HG02763 (cell line): Measurements from ENCODE around the gene CLIP3.
A peak's percentile ranks its signal among the peaks of the same experiment; 100 is the strongest.
"Not testable (repeated sequence)": the region's sequence is repeated elsewhere in the genome, so short reads cannot be mapped to it uniquely, and the experiment has no call there.

Source experiments
- ATAC-seq: cut with Tn5 transposase; IDR thresholded peaks from one replicate; pipeline ENCODE4 v1.9.1; 2021; ENCODE audit warnings: mild to moderate bottlenecking, moderate library complexity; ENCODE audit not compliant: unreplicated experiment

Gene CLIP3, protein sequence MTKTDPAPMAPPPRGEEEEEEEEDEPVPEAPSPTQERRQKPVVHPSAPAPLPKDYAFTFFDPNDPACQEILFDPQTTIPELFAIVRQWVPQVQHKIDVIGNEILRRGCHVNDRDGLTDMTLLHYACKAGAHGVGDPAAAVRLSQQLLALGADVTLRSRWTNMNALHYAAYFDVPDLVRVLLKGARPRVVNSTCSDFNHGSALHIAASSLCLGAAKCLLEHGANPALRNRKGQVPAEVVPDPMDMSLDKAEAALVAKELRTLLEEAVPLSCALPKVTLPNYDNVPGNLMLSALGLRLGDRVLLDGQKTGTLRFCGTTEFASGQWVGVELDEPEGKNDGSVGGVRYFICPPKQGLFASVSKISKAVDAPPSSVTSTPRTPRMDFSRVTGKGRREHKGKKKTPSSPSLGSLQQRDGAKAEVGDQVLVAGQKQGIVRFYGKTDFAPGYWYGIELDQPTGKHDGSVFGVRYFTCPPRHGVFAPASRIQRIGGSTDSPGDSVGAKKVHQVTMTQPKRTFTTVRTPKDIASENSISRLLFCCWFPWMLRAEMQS

DNA sequence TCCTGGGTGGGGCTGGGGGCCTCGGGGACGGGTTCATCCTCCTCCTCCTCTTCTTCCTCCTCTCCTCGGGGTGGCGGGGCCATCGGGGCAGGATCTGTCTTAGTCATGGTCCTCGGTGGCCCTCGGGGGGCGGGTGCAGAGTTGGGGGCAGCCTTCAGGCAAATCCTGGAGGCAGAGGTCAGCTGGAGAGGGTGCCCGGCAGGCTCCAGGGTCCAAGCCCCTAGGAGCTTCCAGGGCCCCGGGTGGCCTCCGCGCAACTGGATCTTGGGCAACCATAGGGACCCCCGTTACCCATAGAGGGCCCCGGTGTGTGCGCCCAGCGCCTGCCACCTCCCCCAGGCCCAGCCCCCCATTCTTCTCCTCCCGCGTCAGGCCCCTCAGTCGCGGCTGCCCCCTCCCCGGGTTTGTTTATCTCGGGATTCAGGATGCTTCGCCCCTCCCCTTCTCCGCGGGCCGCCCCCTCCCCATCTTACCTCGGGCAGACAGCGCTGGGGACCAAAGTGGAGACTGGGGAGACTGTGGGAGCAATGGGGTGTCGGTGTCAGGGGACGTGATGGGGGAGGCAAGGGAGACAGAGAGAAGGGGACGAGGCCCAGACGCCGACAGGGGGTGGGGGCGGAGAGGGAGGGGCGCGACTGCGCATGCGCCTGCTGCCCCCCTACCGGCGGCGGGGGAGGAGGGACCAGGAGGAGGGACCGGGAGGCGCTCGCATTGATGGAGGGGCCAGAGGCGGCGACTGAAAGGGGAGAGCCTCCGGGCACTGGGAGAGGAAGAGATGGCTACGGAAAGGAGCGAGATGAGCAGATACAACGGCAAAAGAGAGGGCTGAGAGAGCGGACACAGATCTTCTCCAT lies at the start of gene CLIP3:
Gene CLIP3 (minus strand): TSS at position 623 of the 854 bp plus-strand sequence. CDS start 516 bp downstream, at position 107.
- ATAC-seq, result no peak

DNA sequence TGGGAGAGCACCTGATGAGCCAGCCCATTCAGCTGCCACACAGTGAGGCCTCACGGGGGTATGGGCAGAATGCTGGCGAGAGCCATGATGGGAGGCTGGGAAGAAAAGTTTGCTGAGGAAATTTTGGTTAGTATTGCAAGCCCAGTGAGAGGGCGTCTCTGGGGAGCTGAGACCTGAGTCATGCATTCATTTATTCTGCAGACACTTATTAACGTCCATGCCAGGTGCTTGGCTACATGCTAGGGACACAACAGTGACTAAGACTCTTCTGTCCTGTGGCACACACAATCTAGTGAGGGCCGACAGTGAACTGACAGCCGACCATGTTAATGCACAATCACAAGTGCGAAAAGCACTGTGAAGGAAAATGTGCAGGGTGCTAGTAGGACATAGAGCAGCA lies 49.2 kb upstream of the CLIP3 start:
- no peak for ATAC-seq

DNA sequence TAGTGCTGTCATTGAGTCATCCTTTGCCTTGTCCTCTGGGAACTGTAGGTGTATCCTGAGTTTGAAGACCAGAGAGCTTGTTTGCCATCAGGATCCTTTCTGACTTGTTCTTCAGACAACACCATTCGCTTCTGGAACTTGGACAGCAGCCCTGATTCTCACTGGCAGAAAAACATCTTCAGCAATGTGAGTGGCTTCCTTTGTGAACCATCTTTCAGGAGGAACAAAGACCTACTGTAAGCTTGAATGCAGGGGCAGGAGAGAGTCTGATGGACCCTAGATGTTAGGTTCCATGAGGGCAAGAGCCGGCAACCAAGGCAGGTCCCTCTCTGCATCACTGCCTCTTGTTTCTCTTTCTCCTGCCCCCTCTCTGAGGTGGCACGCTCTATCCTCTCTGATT lies 48.7 kb upstream of the CLIP3 start:
- ATAC-seq, result no peak

DNA sequence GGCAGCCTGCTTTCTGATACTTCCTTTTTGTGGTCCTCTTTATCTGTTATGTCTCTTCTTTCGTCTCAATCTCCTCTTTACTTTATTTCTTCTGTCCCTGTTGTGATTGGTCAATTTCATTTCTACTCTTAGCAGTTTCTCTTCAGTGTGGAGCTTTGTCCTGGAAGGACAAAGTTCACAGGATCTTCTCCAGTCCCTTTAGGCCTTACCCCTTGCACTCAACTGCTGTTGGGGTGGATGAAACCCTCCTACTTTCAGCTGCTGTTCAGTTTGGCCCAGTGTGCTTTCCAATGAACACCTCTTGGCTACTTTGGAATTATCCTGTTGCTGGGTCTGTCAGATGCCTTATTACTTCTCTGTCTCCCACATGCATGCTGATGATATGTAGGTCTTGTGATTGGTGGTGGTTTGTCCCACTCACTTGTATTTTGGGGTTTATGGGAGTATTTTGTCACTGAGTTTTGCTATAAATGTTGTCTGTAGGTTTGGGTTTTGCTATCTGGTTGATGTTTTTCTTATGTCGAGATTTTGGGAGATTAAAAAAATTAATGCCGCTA lies 46.8 kb upstream of the CLIP3 start:
- no peak for ATAC-seq

DNA sequence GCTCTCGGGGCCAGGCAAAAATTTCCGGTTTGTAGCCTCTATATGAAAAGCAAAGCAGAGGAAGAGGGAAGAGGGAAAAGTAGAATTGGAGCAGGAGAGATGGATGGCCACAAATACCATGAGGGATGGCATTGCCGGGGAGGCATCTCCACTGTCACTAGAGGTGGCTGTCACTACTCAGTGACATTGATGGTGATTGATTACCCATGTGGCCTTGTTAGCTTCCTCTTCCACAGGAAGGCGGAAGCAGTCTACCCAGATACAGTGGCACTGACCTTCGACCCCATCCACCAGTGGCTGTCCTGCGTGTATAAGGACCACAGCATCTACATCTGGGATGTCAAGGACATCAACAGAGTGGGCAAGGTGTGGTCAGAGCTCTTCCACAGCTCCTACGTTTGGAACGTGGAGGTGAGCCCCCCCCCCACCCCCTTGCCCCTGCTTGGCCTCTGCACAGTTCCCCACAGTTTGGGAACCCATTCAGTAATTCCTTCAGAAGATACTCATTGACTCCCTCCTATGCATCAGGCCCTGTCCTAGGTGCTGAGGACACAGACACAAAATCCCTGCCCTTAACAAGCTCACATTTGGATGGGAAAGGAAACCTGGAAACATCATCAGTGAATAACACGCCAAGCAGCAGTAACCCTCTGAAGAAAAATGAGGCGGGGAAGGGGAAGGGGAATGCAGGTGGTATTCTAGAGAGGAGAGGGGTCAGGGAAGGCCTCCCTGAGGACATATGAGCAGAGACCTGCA lies 40.6 kb upstream of the CLIP3 start:
- no peak for ATAC-seq

DNA sequence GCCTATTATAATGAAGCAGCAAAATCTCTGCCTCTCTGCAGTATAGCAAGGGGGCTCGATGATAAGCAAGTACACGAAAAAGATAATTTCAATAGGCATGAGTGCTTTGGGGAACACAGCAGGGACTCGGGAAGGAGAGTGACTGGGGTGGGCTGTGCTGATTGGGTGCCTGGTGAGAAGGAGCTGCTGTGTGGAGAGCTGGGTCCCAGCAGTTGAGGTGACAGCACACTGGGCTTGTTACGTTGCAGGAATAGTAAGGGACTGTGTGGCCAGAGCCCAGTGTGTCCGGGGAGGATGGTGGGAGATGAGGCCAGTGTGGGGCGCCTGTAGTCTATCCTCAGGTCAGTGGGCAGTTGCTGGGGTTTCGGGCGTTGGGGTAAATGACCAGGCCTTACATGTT lies 39.4 kb upstream of the CLIP3 start:
- ATAC-seq, result no peak

DNA sequence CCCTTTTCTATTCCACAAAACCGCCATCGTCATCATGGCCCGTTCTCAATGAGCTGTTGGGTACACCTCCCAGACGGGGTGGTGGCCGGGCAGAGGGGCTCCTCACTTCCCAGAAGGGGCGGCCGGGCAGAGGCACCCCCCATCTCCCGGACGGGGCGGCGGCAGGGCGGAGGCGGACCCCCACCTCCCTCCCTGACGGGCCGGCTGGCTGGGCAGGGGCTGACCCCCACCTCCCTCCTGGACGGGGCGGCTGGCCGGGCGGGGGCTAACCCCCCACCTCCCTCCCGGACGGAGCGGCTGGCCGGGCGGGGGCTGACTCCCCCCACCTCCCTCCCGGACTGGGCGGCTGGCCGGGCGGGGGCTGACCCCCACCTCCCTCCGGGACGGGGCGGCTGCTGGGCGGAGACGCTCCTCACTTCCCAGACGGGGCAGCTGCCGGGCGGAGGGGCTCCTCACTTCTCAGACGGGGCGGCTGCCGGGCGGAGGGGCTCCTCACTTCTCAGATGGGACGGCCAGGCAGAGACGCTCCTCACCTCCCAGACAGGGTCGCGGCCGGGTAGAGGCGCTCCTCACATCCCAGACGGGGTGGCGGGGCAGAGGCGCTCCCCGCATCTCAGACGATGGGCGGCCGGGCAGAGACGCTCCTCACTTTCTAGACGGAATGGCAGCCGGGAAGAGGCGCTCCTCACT lies 36.3 kb upstream of the CLIP3 start:
- not testable (repeated sequence) for ATAC-seq

DNA sequence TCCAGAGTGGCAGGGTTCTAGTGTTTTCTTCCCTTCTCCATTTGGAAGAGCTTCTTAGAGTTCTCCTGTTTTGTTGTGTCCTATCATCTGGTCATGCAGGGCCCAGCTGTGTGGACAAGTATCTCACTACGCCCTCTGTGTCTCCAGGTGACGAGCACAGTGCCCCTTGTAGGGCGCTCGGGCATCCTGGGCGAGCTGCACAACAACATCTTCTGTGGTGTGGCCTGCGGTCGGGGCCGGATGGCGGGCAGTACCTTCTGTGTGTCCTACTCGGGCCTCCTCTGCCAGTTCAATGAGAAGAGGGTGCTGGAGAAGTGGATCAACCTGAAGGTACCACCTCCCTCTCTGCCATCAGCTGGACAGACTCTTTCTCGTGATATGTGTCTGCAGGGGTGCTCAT lies 35.0 kb upstream of the CLIP3 start:
- no peak for ATAC-seq

DNA sequence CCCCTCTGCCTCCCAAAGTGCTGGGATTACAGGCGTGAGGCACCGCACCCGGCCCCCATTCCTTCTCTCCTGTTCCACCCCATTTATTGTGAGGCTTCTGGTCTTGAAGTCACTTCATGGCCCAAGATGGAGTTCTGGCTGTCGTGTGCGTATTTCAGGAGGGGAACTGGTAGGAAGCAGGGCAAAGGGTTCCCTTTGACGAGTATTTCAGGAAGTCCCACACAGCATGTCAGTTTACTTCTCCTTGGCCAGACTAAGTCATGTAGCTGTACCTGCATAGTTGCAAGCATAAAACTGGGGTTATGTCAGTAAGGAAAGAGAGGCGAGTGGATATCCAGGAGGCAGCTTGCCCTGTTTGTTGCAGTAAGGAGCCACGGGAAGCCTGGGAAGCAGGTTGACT lies 32.2 kb upstream of the CLIP3 start:
- no peak for ATAC-seq

DNA sequence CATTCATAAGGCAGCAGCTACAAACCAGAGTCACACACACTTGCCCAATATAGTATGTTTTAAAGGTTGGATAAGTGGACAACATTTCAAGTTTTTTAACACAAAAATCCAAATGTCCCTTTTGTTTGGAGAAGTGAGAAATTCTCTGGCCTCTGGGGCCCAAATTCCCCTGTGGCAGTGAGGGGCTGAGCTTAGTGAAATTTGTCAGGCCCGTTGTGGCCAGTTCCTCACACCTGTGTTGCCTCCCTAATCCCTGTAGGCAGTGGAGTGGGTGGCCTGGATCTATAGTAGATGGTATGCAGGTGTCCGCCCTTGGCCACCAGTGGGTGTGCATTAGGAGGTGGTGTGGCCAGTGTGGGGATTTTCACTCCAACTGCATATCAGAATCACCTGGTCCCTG lies 28.7 kb upstream of the CLIP3 start:
- ATAC-seq, result no peak

DNA sequence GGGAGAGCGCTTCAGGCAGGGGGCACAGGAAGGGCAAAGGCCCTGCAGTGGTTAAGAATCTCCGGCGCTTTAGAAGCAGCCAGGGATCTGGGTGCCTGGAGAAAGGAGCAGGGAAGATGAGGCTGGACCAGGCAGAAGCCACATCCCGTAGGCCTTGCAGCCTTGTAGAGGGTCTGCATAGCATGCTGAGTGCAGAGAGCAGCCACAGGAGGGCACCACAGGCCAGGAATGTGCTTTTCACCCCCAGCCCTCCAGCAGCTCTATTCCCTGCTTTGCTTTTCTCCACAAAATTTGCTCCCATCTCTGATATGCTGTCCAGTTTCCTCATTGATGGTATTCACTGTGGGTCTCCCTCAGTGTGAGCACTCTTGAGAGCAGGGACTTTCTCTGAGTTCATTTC lies 27.8 kb upstream of the CLIP3 start:
- no peak for ATAC-seq

DNA sequence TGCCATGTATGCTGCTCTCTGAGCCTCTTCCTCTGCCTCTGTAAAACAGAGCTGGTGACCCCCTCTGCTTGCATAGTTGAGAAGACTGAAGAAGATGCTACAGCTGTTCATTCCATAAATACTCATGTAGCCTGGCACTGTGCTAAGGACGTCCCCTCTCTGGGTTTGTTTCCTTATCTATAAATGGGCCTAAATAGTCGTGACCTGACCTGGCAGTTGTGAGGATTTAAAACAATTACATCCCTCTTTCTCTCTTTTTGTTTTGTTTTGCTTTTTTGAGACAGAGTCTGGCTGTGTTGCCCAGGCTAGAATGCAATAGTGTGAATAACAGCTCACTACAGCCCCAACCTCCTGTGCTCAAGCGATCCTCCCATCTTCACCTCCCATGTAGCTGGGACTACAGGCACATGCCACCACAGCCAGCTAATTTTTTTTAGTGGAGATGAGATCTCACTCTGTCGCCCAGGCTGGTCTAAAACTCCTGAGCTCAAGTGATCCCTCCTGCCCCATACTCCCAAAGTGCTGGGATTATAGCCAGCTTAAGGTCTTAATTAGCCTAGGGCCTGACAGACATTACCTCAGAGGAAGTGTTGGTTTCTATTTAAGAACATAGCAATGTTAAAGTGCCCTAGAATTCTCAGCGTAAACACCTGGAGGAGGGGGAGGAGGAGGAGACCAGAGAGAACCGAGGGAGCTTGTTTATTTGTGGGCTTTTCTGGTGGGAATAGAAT lies 26.7 kb upstream of the CLIP3 start:
- no peak for ATAC-seq

DNA sequence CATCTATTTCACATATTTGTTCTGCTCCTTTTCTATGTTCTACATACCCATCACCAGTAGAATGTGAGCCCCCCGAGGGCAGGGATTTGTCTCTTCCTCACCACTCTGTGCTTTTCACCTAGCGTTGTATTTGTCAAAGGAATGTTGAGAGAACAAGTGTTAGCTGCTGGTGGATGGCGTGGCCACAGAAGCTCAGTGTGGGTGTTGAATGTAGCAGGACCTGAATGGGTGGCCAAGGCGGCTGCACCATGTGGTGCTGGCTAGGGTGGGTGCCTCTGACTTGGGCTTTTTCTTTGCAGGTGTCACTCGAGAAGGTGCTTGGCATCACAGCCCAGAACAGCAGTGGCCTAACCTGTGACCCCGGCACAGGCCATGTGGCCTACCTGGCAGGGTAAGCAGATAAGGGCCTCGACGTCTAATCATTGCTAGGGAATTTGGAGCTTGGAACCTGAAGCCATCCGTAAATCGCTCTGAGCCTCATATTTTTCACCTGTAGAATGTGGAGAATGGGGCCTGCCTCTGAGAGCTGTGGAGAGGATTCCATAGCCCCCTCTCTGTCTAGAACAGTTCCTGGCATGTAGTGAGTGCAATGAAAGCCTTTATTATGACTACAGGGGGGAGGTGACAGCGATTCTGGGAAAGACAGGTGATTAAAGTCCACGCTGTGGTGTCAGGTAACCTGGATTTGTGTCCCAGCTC lies 26.0 kb upstream of the CLIP3 start:
- ATAC-seq, result no peak

DNA sequence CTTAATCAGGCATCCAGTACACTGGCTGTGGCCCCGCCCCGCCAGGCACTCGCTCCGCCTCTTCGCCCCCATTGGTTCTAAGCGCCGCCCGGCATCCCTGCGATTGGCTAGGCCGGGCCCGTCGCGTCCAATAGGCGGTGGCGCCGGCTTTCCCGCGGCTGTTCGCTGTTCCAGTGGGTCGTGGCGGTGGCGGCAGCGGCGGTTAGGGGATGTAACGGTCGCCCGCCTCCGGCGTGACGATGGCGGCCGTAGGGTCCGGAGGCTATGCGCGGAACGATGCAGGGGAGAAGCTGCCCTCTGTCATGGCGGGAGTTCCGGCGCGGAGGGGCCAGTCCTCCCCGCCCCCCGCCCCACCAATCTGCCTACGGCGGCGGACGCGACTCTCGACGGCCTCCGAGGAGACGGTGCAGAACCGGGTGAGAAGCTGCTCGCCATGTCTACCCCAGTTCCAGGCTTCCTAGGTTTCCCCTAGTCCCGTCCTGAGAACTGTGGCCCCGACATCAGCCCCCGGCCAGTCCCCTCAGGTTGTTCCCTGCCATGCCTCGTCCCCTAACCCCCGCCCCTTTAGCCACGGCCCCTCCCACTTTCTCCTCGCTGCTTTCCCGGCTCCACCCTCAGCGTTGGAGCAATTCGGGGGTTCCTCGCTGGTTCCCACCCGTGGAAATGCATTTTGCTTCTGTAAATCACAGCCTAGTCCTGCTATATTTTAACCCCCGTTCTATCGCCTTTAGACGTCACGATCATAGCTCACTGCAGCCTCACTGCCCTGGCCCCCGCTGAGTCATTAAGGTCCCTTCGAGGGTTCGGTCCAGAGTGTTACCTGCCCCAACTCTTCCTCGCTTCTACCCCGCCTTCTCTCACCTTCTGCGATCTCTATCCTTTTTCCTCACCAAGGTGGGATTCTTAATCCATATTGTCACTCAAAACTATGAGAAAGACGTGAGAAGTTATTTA lies 22.3 kb upstream of the CLIP3 start, which contains the start of gene WDR62:
Gene WDR62 (plus strand): TSS at position 165 of the 954 bp plus-strand sequence. CDS start 75 bp downstream, at position 240.
- ATAC-seq, result peak; percentile 73

DNA sequence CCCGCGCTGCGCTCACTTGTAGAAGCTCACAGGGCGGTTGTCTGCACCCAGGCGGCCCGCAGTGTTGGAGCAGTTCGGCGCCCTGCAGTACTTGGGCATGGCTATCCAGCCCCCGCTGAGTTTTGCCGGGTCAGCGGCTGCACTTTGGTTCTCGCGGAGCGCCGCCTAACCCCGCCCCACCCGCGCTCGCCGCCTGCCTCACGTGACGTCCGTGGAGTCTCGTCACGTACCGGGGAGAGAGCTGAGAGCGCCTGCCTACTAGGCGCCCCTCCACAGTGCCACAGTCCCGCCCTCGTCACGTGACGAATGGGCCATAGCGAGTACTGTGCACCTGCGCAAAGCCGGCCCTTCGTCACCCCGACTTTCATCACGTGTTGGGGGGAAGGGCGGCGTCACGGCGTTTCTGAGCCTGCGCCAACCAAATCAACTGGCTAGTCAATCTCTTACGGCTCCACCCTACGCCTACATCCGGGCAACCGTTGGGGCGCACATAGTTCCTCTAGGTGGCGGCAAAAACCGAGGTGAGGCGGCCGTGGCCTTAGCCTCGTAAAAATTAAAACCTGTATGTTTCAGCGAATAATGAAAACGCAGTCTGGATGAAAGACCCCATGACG lies 21.6 kb upstream of the CLIP3 start, which contains the start of gene THAP8:
Gene THAP8 (minus strand): TSS at position 167 of the 614 bp plus-strand sequence. CDS start 68 bp downstream, at position 99.
- ATAC-seq, result peak; percentile 79

DNA sequence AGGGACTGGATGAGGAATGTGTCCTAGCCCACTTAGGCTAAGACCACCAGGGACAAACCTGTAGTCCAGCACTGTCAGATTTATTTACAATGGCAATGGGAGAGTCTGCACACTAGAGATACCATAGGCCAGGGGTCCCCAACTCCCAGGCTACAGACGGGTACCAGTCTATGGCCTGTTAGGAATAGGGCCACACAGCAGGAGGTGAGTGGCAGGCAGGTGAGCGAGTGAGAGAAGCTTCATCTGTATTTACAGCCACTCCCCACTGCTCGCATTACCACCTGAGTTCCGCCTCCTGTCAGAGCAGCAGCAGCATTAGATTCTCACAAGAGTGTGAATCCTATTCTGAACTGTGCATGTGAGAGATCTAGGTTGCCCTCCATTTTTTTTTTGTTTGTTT lies 19.0 kb upstream of the CLIP3 start:
- no peak for ATAC-seq

DNA sequence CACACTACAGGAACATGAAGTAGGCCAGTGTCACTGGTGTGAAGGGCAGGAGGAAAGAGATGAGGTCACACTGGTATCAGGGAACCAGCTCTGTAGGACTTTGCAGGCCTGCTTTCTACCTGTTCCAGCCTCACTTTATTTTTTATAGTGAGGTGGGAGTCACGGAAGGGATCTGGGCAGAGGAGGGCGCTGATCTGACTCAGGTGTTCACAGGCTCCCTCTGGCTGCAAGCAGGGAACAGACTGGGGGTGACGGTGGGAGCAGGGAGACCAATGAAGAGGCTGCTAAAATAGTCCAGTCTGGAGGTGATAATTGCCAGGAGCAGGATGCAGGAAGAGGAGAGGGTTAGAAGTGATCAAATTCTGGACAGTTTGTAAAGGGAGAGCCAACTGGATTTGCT lies 18.6 kb upstream of the CLIP3 start:
- ATAC-seq, result no peak
